Measurements from ENCODE around the gene GRXCR2.

- TF ChIP-seq CTCF (conservative IDR thresholded peaks at IDR 0.05), result no peak
- TF ChIP-seq ZFX (IDR thresholded peaks at IDR 0.05), result no peak
Measured at GRCh38 chr5:145912594-145912993, 39.8 kb upstream of the GRXCR2 start.
